Endodermal cell (in vitro differentiated cells): Measurements from ENCODE around the gene FGFR2. TPM values are rescaled to one million over a fixed set of nuclear protein-coding genes. Genes with fewer than 3 reads are reported as not detected.

Experiments
- DNase-seq: peaks from one replicate; pipeline ENCODE4 v3.0.0-alpha.2; 2017
- H3K27ac ChIP-seq: 2 replicates; pipeline ENCODE4 v1.5.1; 2013; ENCODE audit warnings: mild to moderate bottlenecking, low read depth, low read length, moderate library complexity
- H3K27me3 ChIP-seq: 2 replicates; pipeline ENCODE4 v1.6.1; 2013; ENCODE audit warnings: mild to moderate bottlenecking, low read length, moderate library complexity; ENCODE audit not compliant: insufficient read depth, control insufficient read depth, poor library complexity, severe bottlenecking
- H3K36me3 ChIP-seq: 2 replicates; pipeline ENCODE4 v1.7.0; 2013; ENCODE audit warnings: mild to moderate bottlenecking, low read length, moderate library complexity; ENCODE audit not compliant: control insufficient read depth, insufficient read depth
- H3K4me1 ChIP-seq: one replicate; pipeline ENCODE4 v1.7.0; 2013; ENCODE audit warnings: low read length; ENCODE audit not compliant: control insufficient read depth, insufficient read depth
- H3K4me3 ChIP-seq: 2 replicates; pipeline ENCODE4 v1.5.1; 2013; ENCODE audit warnings: mild to moderate bottlenecking, low read length, moderate library complexity
- H3K9ac ChIP-seq: 2 replicates; pipeline ENCODE4 v1.6.1; 2013; ENCODE audit warnings: mild to moderate bottlenecking, low read length, moderate library complexity; ENCODE audit not compliant: poor library complexity, severe bottlenecking; ENCODE audit errors: extremely low read depth
- H3K9me3 ChIP-seq: 2 replicates; pipeline ENCODE4 v1.6.1; 2013; ENCODE audit warnings: mild to moderate bottlenecking, low read length, moderate library complexity; ENCODE audit not compliant: control insufficient read depth
- H3K27ac Mint-ChIP-seq: 2 replicates; pipeline ENCODE4 v1.8.0; 2020; ENCODE audit warnings: mixed read lengths
- H3K27me3 Mint-ChIP-seq: 2 replicates; pipeline ENCODE4 v1.8.0; 2021; ENCODE audit warnings: mild to moderate bottlenecking, mixed read lengths; ENCODE audit not compliant: insufficient read depth
- H3K36me3 Mint-ChIP-seq: 2 replicates; pipeline ENCODE4 v1.8.0; 2020; ENCODE audit warnings: low read depth, mixed read lengths
- H3K4me1 Mint-ChIP-seq: 2 replicates; pipeline ENCODE4 v1.8.0; 2020; ENCODE audit warnings: mixed read lengths
- H3K4me3 Mint-ChIP-seq: 2 replicates; pipeline ENCODE4 v1.8.0; 2020; ENCODE audit warnings: mild to moderate bottlenecking, moderate library complexity, mixed read lengths
- H3K9me3 Mint-ChIP-seq: 2 replicates; pipeline ENCODE4 v1.8.0; 2020; ENCODE audit warnings: mild to moderate bottlenecking, mixed read lengths
- WGBS, 2 experiments: methylation state at CpG; one replicate each; pipeline versions ENCODE4 v1.1.5 to v1.1.7; 2013; ENCODE audit warnings: missing lambda C conversion rate in 2 of 2, mixed read lengths in 1 of 2; ENCODE audit not compliant: insufficient coverage in 1 of 2, insufficient read length in 1 of 2; 5-methylcytosine and 5-hydroxymethylcytosine counted together
- long read RNA-seq, 4 experiments: library from polyadenylated mRNA in 2 of 4; library from RNA in 1 of 4; library from capped mRNA in 1 of 4; stranded (forward) in 3 of 4; unstranded in 1 of 4; transcript quantifications; one replicate each; pipeline ENCODE4 v2.0.0, GENCODE V29; 2020 to 2021; ENCODE audit warnings: inconsistent platforms in 1 of 4
- polyA plus RNA-seq, 2 experiments: library from polyadenylated mRNA; stranded (reverse); fragments of 50-300 nt; gene quantifications; one replicate each; pipeline ENCODE4 v1.2.3, GENCODE V29; 2013
- total RNA-seq, 2 donors: library from RNA; stranded (reverse); fragmentation: NEBNext Ultra II Directional in 1 of 2; extraction: Animal tissue kit (Norgen Biotek cat#: 25700) in 1 of 2; gene quantifications; 2 replicates in 1 of 2; 3 replicates in 1 of 2; pipeline ENCODE4 v1.2.1, GENCODE V29; 2021
- TF ChIP-seq, protein P1 (sequence below): fragments of 200-600 bp; sonication (generic); conservative IDR thresholded peaks from 2 replicates; pipeline ENCODE4 v1.5.0; 2021; ENCODE audit warnings: antibody characterized with exemption, mild to moderate bottlenecking

Gene FGFR2
- 10 to 100 TPM; 56.5 to 77.0 TPM for total RNA-seq
- polyA plus RNA-seq (2013, experiment 1 of 2) = 79.8 TPM
- 71.0 TPM for polyA plus RNA-seq (2013, experiment 2 of 2)
- long read RNA-seq, experiment 1, partial matches to known transcripts = 15 of 21 reads
- long read RNA-seq, experiment 1, other reads (novel, unspliced or antisense) = 6 of 21 reads
- long read RNA-seq, experiment 2, full-length matches to known transcripts = 44 of 126 reads
- long read RNA-seq, experiment 2, partial matches to known transcripts = 22 of 126 reads
- long read RNA-seq, experiment 2, other reads (novel, unspliced or antisense) = 60 of 126 reads
- long read RNA-seq, experiment 3, full-length matches to known transcripts = 4 of 23 reads
- long read RNA-seq, experiment 3, partial matches to known transcripts = 11 of 23 reads
- long read RNA-seq, experiment 3, other reads (novel, unspliced or antisense) = 8 of 23 reads
- long read RNA-seq, experiment 4 = 0 reads

GRCh38 chr10:121598263-121599249, at the start of gene FGFR2:
Gene FGFR2 (minus strand): TSS chr10:121598444. CDS start chr10:121593817, 4,627 bp downstream.
- H3K4me3 Mint-ChIP-seq = peak within 1 kb of the TSS; percentile 71
- TF ChIP-seq, protein P1, sequence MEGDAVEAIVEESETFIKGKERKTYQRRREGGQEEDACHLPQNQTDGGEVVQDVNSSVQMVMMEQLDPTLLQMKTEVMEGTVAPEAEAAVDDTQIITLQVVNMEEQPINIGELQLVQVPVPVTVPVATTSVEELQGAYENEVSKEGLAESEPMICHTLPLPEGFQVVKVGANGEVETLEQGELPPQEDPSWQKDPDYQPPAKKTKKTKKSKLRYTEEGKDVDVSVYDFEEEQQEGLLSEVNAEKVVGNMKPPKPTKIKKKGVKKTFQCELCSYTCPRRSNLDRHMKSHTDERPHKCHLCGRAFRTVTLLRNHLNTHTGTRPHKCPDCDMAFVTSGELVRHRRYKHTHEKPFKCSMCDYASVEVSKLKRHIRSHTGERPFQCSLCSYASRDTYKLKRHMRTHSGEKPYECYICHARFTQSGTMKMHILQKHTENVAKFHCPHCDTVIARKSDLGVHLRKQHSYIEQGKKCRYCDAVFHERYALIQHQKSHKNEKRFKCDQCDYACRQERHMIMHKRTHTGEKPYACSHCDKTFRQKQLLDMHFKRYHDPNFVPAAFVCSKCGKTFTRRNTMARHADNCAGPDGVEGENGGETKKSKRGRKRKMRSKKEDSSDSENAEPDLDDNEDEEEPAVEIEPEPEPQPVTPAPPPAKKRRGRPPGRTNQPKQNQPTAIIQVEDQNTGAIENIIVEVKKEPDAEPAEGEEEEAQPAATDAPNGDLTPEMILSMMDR = no peak
- H3K27ac ChIP-seq = peak within 1 kb of the TSS; percentile 84
- H3K9me3 Mint-ChIP-seq = no peaks in the 10 kb centered on the region
- H3K36me3 Mint-ChIP-seq = peaks cover 10% of the 10 kb centered on the region
- peaks cover 6% of the 10 kb centered on the region for H3K27me3 Mint-ChIP-seq
- H3K9ac ChIP-seq = peak within 1 kb of the TSS; percentile 59
- peak within 1 kb of the TSS; percentile 92 for H3K4me3 ChIP-seq
- 0 to 1% methylated on average over 6 to 92 of the region's 92 CpGs for WGBS, 2 experiments
- H3K36me3 ChIP-seq = peaks cover 11% of the 10 kb centered on the region
- H3K4me1 ChIP-seq = peaks cover 12% of the 10 kb centered on the region
- peak; percentile 95 for DNase-seq
- H3K27me3 ChIP-seq = peaks cover 14% of the 10 kb centered on the region
- H3K4me1 Mint-ChIP-seq = peaks cover 51% of the 10 kb centered on the region
- H3K9me3 ChIP-seq = no peaks in the 10 kb centered on the region
- H3K27ac Mint-ChIP-seq = peak within 1 kb of the TSS; percentile 92

DNA sequence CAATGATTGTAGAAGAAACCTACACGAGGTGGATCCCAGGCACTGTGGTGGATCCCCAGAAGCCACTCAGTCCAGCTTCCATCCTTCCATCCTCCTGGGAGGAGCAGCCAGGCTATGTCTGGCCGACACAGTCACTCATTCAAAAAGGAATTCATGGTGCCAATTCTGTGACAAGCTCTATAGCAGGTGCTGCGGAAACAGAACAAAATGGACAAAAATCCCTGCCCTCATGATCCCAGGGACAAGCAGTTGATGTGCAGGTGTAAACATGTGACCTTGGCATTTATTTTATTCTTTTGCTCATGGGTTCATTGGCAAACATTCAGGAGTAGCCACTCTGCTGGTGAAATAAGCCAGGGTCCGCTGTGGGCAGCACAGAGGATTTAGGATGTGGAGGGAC, 49.2 kb upstream of the FGFR2 start:
- H3K27ac ChIP-seq = no peak overlapping the region
- Mint-ChIP-seq H3K9me3 (peaks cover 5% of the 10 kb centered on the region), H3K27me3 (no peaks in the 10 kb centered on the region), H3K36me3 (no peaks in the 10 kb centered on the region), H3K4me3 (no peak overlapping the region), H3K4me1 (peaks cover 28% of the 10 kb centered on the region), H3K27ac (no peak overlapping the region)
- no peak for DNase-seq
- H3K9ac ChIP-seq = no peak overlapping the region
- TF ChIP-seq, protein P1 = no peak
- peaks cover 4% of the 10 kb centered on the region for H3K4me1 ChIP-seq
- H3K27me3 ChIP-seq = no peaks in the 10 kb centered on the region
- H3K4me3 ChIP-seq = no peak overlapping the region
- WGBS, 2 experiments = 94 to 96% methylated on average over 4 of the region's 4 CpGs
- H3K36me3 ChIP-seq = no peaks in the 10 kb centered on the region
- no peaks in the 10 kb centered on the region for H3K9me3 ChIP-seq

DNA sequence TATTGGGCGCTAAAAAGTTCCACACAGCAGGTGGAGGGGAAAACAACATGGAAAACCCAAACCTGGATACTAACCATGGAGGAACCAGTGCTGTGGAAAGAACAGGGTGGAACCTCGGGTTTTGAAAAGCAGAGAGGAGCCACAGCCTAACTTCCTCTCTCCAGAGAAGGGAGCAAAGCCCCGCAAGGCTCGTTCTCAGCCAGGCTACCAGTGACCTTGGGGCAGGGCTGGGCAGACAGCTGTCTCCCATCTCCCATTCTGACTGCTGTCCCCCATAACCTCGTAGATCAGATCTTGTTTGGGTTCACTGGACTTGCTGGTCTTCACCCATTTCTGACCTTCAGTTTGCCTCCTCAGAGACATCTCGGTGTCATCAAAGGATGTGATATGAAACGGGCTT, 47.5 kb upstream of the FGFR2 start:
- no peaks in the 10 kb centered on the region for H3K27me3 ChIP-seq
- Mint-ChIP-seq H3K27me3 (no peaks in the 10 kb centered on the region), H3K4me3 (no peak overlapping the region), H3K4me1 (peaks cover 23% of the 10 kb centered on the region), H3K27ac (no peak overlapping the region), H3K9me3 (peaks cover 13% of the 10 kb centered on the region), H3K36me3 (no peaks in the 10 kb centered on the region)
- H3K27ac ChIP-seq = no peak overlapping the region
- DNase-seq = no peak
- peaks cover 4% of the 10 kb centered on the region for H3K4me1 ChIP-seq
- H3K9ac ChIP-seq = no peak overlapping the region
- TF ChIP-seq, protein P1 = no peak
- no peak overlapping the region for H3K4me3 ChIP-seq
- no peaks in the 10 kb centered on the region for H3K9me3 ChIP-seq
- 93 to 95% methylated on average over 6 to 7 of the region's 7 CpGs for WGBS, 2 experiments
- no peaks in the 10 kb centered on the region for H3K36me3 ChIP-seq
